Adrenal gland (tissue), 12 donors: Measurements from ENCODE around the gene FASTK. TPM values are rescaled to one million over a fixed set of nuclear protein-coding genes. Genes with fewer than 3 reads are reported as not detected.
A peak's percentile ranks its signal among the peaks of the same experiment; 100 is the strongest.

Experiments used
- DNase-seq, 7 donors: peaks; one replicate each; pipeline ENCODE4 v3.0.0-alpha.2; 2019 to 2020
- H3K27ac ChIP-seq, 5 donors: fragments of 200-600 bp; sonication (generic) in 4 of 5; 1 replicate in 3 of 5; 2 replicates in 2 of 5; pipeline versions ENCODE4 v1.5.1 to v1.8.0; 2016 to 2020; ENCODE audit warnings: mild to moderate bottlenecking in 1 of 5
- H3K27me3 ChIP-seq: fragments of 200-600 bp; 2 replicates; pipeline ENCODE4 v1.8.0; 2021
- H3K36me3 ChIP-seq, 2 donors: fragments of 200-600 bp; replicated peaks in 1 of 2; 1 replicate in 1 of 2; 2 replicates in 1 of 2; pipeline versions ENCODE4 v1.5.1 to v1.8.0; 2018 to 2022
- H3K4me1 ChIP-seq, 2 donors: fragments of 200-600 bp; replicated peaks in 1 of 2; 1 replicate in 1 of 2; 2 replicates in 1 of 2; pipeline versions ENCODE4 v1.5.1 to v1.8.0; 2018 to 2021
- H3K4me3 ChIP-seq, 4 donors: fragments of 200-600 bp; sonication (generic) in 3 of 4; one replicate each; pipeline ENCODE4 v1.5.1; 2016 to 2018
- H3K9me3 ChIP-seq, 3 donors: fragments of 200-600 bp; sonication (generic) in 1 of 3; replicated peaks in 1 of 3; 1 replicate in 2 of 3; 2 replicates in 1 of 3; pipeline versions ENCODE4 v1.5.1 to v1.8.0; 2016 to 2021
- POLR2A ChIP-seq, 2 donors: fragments of 450-650 bp; IDR thresholded peaks; one replicate each; pipeline ENCODE4 v1.6.1; 2017; ENCODE audit warnings: antibody characterized with exemption in 2 of 2, mild to moderate bottlenecking in 2 of 2, moderate library complexity in 1 of 2
- WGBS, 4 donors: extraction: QIAGEN DNeasy Blood & Tissue Kit in 2 of 4; methylation state at CpG; one replicate each; pipeline versions ENCODE4 v1.1.5 to v1.1.7; 2013 to 2017; 5-methylcytosine and 5-hydroxymethylcytosine counted together
- intact Hi-C, 2 donors: fragments of 100-400 bp; cut with DNase I; formaldehyde crosslinking; loops; one replicate each; pipeline versions ENCODE4 v1.14.1 to v1.15.0; 2022 to 2023
- polyA plus RNA-seq, 3 donors: library from polyadenylated mRNA; stranded (reverse); fragments of 200-250 nt in 2 of 3; fragments of 350-450 nt in 1 of 3; fragmentation: Illumina TruSeq in 1 of 3; extraction: RNeasy Lipid Tissue Mini Kit (QIAGEN cat#74804) in 1 of 3; gene quantifications; one replicate each; pipeline ENCODE4 v1.2.3, GENCODE V29; 2013 to 2014
- total RNA-seq, 9 donors: library from RNA; depleted of rRNA in 4 of 9; stranded (reverse); fragments of >200 nt in 4 of 9; fragments of 120-200 nt in 1 of 9; fragmentation: NEBNext Ultra II Directional in 1 of 9; extraction: Animal tissue kit (Norgen Biotek cat#: 25700) in 1 of 9; gene quantifications; one replicate each; pipeline versions ENCODE4 v1.1.0 to v1.2.4, GENCODE V29; 2013 to 2023
- TF ChIP-seq, protein P1 (sequence below), 6 experiments: fragments of 450-650 bp in 4 of 6; fragments of 200-600 bp in 2 of 6; sonication (generic) in 1 of 6; IDR thresholded peaks; 1 replicate in 5 of 6; 2 replicates in 1 of 6; pipeline versions ENCODE4 v1.5.1 to v1.8.0; 2016 to 2021; ENCODE audit warnings: antibody characterized with exemption in 6 of 6, mild to moderate bottlenecking in 2 of 6, moderate library complexity in 1 of 6
- donor health status: healthy with polysubstance abuse.
- donor health status: Bipolar disorder and iron deficiency.
- donor health status: DM: yes; HTN: yes; CAD: no.
- donor health status: DM: no; HTN: no; CAD: no.
- donor health status: DM: no; HTN: no; CAD: no.
- donor health status: DM: yes; HTN: yes; CAD: no.

Gene FASTK
- total and polyA plus RNA-seq, 12 donors, result 21.4 to 516 (median 85.8) TPM

DNA sequence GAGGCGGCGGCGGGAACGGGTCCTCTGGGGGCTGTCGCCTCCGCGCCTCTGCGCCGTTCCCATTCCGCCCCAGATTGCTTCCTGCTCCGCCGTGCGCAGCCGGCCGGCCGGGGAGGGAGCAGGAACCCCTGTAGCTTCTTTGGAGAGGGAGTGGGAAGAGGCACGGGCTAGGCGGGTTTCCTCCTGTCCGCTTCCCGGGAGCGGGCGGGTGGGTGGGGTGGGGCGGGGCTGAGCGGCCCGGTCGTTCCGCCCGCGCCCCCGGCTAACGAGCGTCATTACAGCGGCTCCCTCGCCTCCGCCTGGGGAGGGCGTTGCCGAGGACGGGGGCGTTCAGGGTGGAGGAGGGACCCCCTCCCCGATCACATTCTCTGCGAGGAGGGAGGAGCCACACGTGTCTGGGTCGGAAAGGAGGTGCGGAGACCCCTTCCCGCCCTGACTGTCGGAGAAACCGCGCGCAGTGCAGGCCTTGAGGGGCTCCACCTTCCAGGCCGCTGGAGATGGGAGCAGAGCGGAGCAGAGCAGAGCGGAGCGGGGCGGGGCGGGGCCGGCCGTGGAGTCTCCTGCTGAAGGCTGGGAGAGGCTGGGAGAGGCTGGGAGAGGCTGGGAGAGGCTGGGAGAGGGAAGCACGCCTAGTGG, 45.4 kb upstream of the FASTK start:
- TF ChIP-seq, protein P1, sequence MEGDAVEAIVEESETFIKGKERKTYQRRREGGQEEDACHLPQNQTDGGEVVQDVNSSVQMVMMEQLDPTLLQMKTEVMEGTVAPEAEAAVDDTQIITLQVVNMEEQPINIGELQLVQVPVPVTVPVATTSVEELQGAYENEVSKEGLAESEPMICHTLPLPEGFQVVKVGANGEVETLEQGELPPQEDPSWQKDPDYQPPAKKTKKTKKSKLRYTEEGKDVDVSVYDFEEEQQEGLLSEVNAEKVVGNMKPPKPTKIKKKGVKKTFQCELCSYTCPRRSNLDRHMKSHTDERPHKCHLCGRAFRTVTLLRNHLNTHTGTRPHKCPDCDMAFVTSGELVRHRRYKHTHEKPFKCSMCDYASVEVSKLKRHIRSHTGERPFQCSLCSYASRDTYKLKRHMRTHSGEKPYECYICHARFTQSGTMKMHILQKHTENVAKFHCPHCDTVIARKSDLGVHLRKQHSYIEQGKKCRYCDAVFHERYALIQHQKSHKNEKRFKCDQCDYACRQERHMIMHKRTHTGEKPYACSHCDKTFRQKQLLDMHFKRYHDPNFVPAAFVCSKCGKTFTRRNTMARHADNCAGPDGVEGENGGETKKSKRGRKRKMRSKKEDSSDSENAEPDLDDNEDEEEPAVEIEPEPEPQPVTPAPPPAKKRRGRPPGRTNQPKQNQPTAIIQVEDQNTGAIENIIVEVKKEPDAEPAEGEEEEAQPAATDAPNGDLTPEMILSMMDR (IDR thresholded peaks at IDR 0.05), result no peak
- no peak for TF ChIP-seq POLR2A (IDR thresholded peaks at IDR 0.05)
- Histone ChIP-seq H3K4me3 (peak overlapping the region in 1 of 4 donors; percentile 40), H3K4me1 (peaks cover 0 to 7% of the 10 kb centered on the region in 2 donors), H3K36me3 (peaks cover 0 to 63% of the 10 kb centered on the region in 2 donors), H3K27ac (no peak overlapping the region), H3K9me3 (no peaks in the 10 kb centered on the region), H3K27me3 (no peaks in the 10 kb centered on the region)
- DNase-seq, result no peak
- intact Hi-C loops, result loop anchor here (2.0 to 10.0 kb wide), 2 partner anchors 47 to 179 kb away; no protein-coding TSS in a partner anchor
- 64 to 87% (median 73%) methylated on average over 24 to 58 of the region's 58 CpGs for WGBS, 4 donors

DNA sequence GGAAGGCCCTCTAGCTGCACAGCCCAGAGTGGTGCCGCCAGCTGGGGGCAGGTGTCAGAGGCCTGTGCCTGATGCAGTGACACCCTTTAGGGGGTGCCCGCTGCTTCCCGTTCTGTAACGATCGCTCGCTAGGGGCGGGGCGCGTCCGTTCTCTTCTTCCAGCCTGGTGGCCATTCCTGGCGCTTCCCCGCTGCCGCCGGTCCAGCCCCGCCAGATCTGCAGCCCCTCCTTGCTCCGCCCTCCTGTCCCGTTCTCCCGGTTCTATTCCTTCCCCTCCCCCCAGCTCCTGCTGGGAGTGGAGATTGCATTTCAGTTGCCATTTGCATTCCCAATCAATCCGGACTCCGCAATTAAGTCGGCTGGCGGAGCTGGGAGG, 44.8 kb upstream of the FASTK start:
- WGBS, 4 donors, result 61 to 78% (median 68%) methylated on average over 16 to 22 of the region's 22 CpGs
- Histone ChIP-seq H3K27me3 (no peaks in the 10 kb centered on the region), H3K27ac (no peak overlapping the region), H3K36me3 (peaks cover 0 to 65% of the 10 kb centered on the region in 2 donors), H3K4me3 (peak overlapping the region in 1 of 4 donors; percentile 40), H3K9me3 (no peaks in the 10 kb centered on the region), H3K4me1 (peaks cover 0 to 7% of the 10 kb centered on the region in 2 donors)
- no peak for DNase-seq
- no peak for TF ChIP-seq POLR2A (IDR thresholded peaks at IDR 0.05)
- TF ChIP-seq, protein P1 (IDR thresholded peaks at IDR 0.05), result peak in 1 of 6 experiments; percentile 8
- intact Hi-C loops, result loop anchor here (2.0 to 10.0 kb wide), 2 partner anchors 47 to 179 kb away; no protein-coding TSS in a partner anchor

DNA sequence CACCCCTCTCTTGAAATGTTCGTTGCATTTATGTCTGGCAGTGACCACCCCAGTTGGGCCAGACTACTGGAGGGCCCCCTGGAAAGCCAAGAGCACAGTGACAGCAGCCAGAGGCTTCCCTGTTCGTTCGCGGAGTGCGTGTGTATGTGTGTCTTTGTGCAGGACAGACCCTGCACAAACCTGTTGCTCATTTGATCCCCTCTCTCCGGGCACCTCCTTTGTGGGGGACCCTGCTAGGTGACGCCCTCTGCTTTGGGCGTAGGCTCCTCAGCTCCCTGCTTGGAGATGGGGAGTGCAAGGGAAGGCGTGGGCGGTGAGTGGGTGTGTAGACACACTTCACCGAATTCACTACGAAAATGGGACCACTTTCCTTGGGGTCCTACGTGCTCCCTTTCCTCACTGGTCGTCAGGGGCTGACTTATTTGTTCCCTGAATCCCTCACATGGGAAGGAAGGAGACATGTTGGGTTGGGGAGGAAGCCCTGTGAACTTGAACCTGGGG, 44.3 kb upstream of the FASTK start:
- Histone ChIP-seq H3K36me3 (peaks cover 0 to 66% of the 10 kb centered on the region in 2 donors), H3K27me3 (no peaks in the 10 kb centered on the region), H3K4me1 (peaks cover 0 to 7% of the 10 kb centered on the region in 2 donors), H3K4me3 (no peak overlapping the region), H3K27ac (no peak overlapping the region), H3K9me3 (no peaks in the 10 kb centered on the region)
- WGBS, 4 donors, result 86 to 93% (median 88%) methylated on average over 10 to 14 of the region's 14 CpGs
- DNase-seq, result no peak
- intact Hi-C loops, result loop anchor here (2.0 to 10.0 kb wide), 3 partner anchors 47 to 180 kb away; no protein-coding TSS in a partner anchor
- TF ChIP-seq, protein P1 (IDR thresholded peaks at IDR 0.05), result no peak
- no peak for TF ChIP-seq POLR2A (IDR thresholded peaks at IDR 0.05)

DNA sequence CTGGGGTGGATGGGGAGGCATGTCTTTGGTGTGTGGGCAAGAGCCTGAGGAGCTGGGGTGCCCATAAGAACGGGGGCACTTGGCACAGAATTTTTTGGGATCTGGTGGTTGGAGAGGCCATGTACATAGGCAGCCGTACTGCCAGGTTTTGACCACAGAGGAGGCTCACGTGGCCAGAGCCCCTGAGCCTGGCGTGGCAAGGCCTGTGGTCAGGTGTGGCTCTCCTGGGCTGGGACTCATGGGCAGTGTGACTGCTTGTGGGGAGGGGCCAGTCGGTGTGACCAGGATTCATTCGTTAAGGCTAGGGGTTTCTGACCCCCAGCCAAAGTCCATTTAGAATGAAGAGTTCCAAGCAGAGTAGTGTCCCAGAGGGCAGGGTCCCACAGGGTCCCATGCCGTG, 43.9 kb upstream of the FASTK start:
- peaks cover 0 to 66% of the 10 kb centered on the region in 2 donors for H3K36me3 ChIP-seq
- H3K27ac ChIP-seq, result no peak overlapping the region
- H3K27me3 ChIP-seq, result no peaks in the 10 kb centered on the region
- intact Hi-C loops, result loop anchor here (2.0 to 10.0 kb wide), 3 partner anchors 48 to 180 kb away; no protein-coding TSS in a partner anchor
- DNase-seq, result no peak
- no peak for TF ChIP-seq POLR2A (IDR thresholded peaks at IDR 0.05)
- TF ChIP-seq, protein P1 (IDR thresholded peaks at IDR 0.05), result no peak
- H3K4me3 ChIP-seq, result no peak overlapping the region
- 74 to 86% (median 83%) methylated on average over 3 to 7 of the region's 7 CpGs for WGBS, 4 donors
- peaks cover 0 to 7% of the 10 kb centered on the region in 2 donors for H3K4me1 ChIP-seq
- H3K9me3 ChIP-seq, result no peaks in the 10 kb centered on the region
